DND-41 (cell line): ENCODE data around the gene PIK3R6.

ENCODE experiments used
- ATAC-seq: fragments of 200-7000 bp; cut with Tn5 transposase; 3 replicates; pipeline ENCODE4 v1.9.1; 2021; ENCODE audit warnings: low read depth; ENCODE audit not compliant: insufficient read depth
- DNase-seq: peaks from one replicate; pipeline ENCODE4 v3.0.0-alpha.2; 2020
- H2AFZ ChIP-seq: 2 replicates; pipeline ENCODE4 v1.6.0; 2012; ENCODE audit warnings: low read depth, low read length
- H3K27ac ChIP-seq: 2 replicates; pipeline ENCODE4 v1.5.1; 2012; ENCODE audit warnings: low read length, inconsistent platforms
- H3K27me3 ChIP-seq: fragments of 200-600 bp; sonication (generic); 2 replicates; pipeline ENCODE4 v1.6.0; 2012; ENCODE audit warnings: low read length, mild to moderate bottlenecking, inconsistent platforms; ENCODE audit not compliant: insufficient read depth, poor library complexity
- H3K36me3 ChIP-seq: 2 replicates; pipeline ENCODE4 v1.5.1; 2012; ENCODE audit warnings: low read length, inconsistent platforms; ENCODE audit not compliant: insufficient read depth
- H3K4me1 ChIP-seq: 2 replicates; pipeline ENCODE4 v1.5.1; 2012; ENCODE audit warnings: mild to moderate bottlenecking, low read length; ENCODE audit not compliant: insufficient read depth
- H3K4me2 ChIP-seq: 2 replicates; pipeline ENCODE4 v1.6.0; 2012; ENCODE audit warnings: mild to moderate bottlenecking, moderate library complexity, low read length, inconsistent platforms; ENCODE audit not compliant: insufficient read depth
- H3K4me3 ChIP-seq, 2 experiments: fragments of 200-600 bp in 1 of 2; shearing (Covaris generic) in 1 of 2; 2 replicates each; pipeline ENCODE4 v1.5.1; 2012 to 2016; ENCODE audit warnings: inconsistent platforms in 2 of 2, low read length in 2 of 2, mild to moderate bottlenecking in 2 of 2, low read depth in 1 of 2, moderate library complexity in 1 of 2
- H3K79me2 ChIP-seq: 2 replicates; pipeline ENCODE4 v1.6.0; 2012; ENCODE audit warnings: low read length, inconsistent platforms; ENCODE audit not compliant: insufficient read depth
- H3K9ac ChIP-seq: 2 replicates; pipeline ENCODE4 v1.6.0; 2012; ENCODE audit warnings: low read depth, mild to moderate bottlenecking, inconsistent platforms, low read length, moderate library complexity
- H3K9me3 ChIP-seq: 2 replicates; pipeline ENCODE4 v1.5.1; 2012; ENCODE audit warnings: low read length, moderate library complexity, mild to moderate bottlenecking, inconsistent platforms; ENCODE audit not compliant: insufficient read depth, severe bottlenecking
- H4K20me1 ChIP-seq: 2 replicates; pipeline ENCODE4 v1.6.0; 2012; ENCODE audit warnings: low read length; ENCODE audit not compliant: insufficient read depth
- EZH2 ChIP-seq: IDR thresholded peaks from 3 replicates; pipeline ENCODE4 v1.6.1; 2012; ENCODE audit warnings: borderline replicate concordance, low read depth, mild to moderate bottlenecking, moderate library complexity, low read length, inconsistent platforms; ENCODE audit not compliant: severe bottlenecking
- TF ChIP-seq, protein P1 (sequence below): IDR thresholded peaks from 2 replicates; pipeline ENCODE4 v1.5.1; 2012; ENCODE audit warnings: borderline replicate concordance, low read length, moderate library complexity, mild to moderate bottlenecking; ENCODE audit not compliant: poor library complexity, severe bottlenecking; ENCODE audit errors: extremely low read depth

PIK3R6 gene

DNA sequence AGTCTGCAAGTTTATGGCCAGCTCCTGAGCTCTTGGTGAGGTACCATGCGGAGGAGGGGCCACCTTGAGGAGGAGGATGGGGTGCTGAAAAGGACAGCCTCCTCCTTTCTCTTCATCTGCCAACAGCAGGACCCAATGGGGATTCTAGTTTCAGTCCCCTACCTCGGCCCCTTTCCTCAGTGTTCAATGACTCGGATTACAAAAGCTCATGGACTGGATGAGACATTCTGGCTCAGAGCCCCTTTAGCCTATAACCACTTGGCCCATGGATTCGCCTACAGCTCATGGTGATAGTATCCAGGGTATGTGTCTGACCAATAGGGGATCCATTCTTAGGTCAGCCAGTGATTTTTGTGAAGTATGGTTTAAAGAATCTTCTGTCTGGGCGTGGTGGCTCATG lies 8.5 kb upstream of the PIK3R6 start:
- no peaks in the 10 kb centered on the region for H4K20me1 ChIP-seq
- no peak overlapping the region for H3K9ac ChIP-seq
- no peak for DNase-seq
- peak; percentile 39; the same call in 1 of the 3 replicates for ATAC-seq
- TF ChIP-seq EZH2, result no peak
- TF ChIP-seq, protein P1, sequence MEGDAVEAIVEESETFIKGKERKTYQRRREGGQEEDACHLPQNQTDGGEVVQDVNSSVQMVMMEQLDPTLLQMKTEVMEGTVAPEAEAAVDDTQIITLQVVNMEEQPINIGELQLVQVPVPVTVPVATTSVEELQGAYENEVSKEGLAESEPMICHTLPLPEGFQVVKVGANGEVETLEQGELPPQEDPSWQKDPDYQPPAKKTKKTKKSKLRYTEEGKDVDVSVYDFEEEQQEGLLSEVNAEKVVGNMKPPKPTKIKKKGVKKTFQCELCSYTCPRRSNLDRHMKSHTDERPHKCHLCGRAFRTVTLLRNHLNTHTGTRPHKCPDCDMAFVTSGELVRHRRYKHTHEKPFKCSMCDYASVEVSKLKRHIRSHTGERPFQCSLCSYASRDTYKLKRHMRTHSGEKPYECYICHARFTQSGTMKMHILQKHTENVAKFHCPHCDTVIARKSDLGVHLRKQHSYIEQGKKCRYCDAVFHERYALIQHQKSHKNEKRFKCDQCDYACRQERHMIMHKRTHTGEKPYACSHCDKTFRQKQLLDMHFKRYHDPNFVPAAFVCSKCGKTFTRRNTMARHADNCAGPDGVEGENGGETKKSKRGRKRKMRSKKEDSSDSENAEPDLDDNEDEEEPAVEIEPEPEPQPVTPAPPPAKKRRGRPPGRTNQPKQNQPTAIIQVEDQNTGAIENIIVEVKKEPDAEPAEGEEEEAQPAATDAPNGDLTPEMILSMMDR, result no peak
- H2AFZ ChIP-seq, result no peak overlapping the region
- H3K4me2 ChIP-seq, result no peak overlapping the region
- H3K9me3 ChIP-seq, result no peaks in the 10 kb centered on the region
- no peak overlapping the region for H3K27ac ChIP-seq
- peaks cover 7% of the 10 kb centered on the region for H3K4me1 ChIP-seq
- H3K36me3 ChIP-seq, result peaks cover 29% of the 10 kb centered on the region
- H3K27me3 ChIP-seq, result no peaks in the 10 kb centered on the region
- no peaks in the 10 kb centered on the region for H3K79me2 ChIP-seq
- H3K4me3 ChIP-seq, result no peak overlapping the region

DNA sequence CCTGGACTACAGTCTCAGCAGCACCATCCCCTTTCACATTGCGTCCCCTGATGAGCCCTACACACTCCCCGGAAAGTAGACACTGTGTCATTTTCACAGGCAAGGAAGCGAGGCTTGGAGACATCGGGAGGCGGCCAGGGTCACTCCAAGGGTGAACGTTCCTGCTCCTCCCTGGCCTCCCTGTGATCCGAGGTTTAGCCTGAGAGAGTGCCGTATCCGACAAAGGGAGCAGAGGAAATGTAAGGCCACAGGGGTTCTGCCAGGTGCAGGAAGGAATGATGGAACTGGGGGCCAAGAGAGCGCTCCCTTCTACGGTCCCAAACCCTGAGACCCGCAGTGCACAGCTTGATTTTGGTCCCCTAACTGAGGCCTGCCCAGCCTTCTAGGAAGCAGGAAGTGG lies 8.0 kb upstream of the PIK3R6 start:
- DNase-seq (no peak), ATAC-seq (no peak)
- Histone ChIP-seq H3K36me3 (peaks cover 23% of the 10 kb centered on the region), H2AFZ (no peak overlapping the region), H3K9ac (no peak overlapping the region), H3K9me3 (no peaks in the 10 kb centered on the region), H3K27me3 (no peaks in the 10 kb centered on the region), H3K4me2 (no peak overlapping the region), H3K27ac (no peak overlapping the region), H4K20me1 (no peaks in the 10 kb centered on the region), H3K4me1 (peaks cover 7% of the 10 kb centered on the region), H3K4me3 (no peak overlapping the region), H3K79me2 (no peaks in the 10 kb centered on the region)
- no peak for TF ChIP-seq EZH2
- TF ChIP-seq, protein P1, result no peak

DNA sequence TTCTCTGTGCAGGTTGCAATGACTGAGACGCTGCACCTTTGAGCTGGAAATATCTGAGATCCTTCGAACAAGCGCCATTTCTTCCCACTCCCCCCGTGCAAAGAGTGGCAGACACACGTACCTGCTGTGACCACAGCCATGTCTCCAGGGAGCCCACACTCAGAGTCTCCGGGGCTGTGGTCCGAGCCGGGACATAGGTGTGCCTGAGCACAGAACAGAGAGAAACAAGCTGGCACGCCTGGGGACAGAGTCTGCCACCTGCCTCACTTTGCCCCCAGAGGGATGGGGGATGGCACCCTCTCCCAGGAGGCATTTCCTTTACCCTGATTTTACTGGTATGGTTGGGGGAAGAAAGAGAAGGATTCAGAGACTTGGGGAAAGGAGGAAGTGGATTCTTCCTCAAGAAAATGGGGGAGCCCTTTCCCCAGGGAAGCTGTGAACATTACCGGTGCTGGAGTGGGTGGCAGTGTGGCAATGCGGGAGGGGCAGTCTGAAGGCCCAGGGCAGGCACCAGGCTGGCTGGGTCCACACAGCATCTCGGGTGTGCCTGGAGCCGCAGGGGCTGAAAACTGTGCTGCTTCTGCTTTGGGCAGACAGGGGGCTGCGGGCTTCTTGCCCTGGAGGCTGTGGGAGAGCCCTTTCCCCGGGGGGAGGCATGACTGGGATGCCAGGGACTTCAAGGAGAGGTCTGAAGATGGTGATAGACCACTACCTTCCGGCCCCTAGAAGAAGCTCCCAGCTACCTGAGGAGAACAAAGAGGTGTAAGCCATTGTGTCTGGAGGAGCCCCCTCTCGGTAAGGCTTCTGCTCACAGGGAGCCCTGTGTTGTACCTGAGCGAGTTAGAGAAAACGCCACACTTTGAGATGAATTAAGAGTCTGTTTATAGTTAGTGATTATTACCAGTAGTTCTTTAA lies 6.6 kb upstream of the PIK3R6 start:
- peaks cover 7% of the 10 kb centered on the region for H3K4me1 ChIP-seq
- H3K4me2 ChIP-seq, result no peak overlapping the region
- H2AFZ ChIP-seq, result no peak overlapping the region

More for the DNA sequence above, 6.6 kb upstream of the PIK3R6 start:
- Histone ChIP-seq H3K9ac (no peak overlapping the region), H3K4me3 (no peak overlapping the region), H3K27me3 (no peaks in the 10 kb centered on the region), H3K36me3 (peaks cover 10% of the 10 kb centered on the region), H4K20me1 (no peaks in the 10 kb centered on the region), H3K9me3 (no peaks in the 10 kb centered on the region), H3K27ac (0 out of 2 replicates have a peak overlapping the region, but pooled peaks have one; percentile 9), H3K79me2 (no peaks in the 10 kb centered on the region)
- DNase-seq (no peak), ATAC-seq (no peak)
- TF ChIP-seq, protein P1, result no peak
- no peak for TF ChIP-seq EZH2
